GM21367 (cell line): ENCODE measurements around the gene CFAP57.

Source experiments
- ATAC-seq: cut with Tn5 transposase; IDR thresholded peaks from one replicate; pipeline ENCODE4 v1.9.1; 2021; ENCODE audit not compliant: unreplicated experiment

CFAP57 gene

DNA sequence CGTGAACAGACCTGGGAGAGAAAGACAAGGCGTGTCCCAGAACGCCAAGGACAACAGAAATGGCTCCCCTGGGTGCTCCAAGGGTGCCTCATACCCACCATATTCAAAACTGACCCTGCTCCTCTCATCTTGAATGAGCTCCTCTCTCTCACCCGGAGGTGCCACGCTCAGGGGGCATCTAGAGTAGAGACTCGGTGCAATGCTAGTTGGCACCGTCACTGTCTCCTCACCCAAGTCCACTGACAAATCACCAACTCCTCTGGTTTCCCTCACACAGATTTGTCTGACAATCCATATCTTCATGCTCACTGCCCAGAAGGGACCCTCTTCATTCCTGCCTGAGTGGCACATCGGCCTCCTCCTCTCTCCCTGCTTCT lies 102.7 kb downstream of the CFAP57 start:
- ATAC-seq, result no peak

GRCh38 chr1:43275826-43276620 lies 103.9 kb downstream of the CFAP57 start:
- no peak for ATAC-seq

DNA sequence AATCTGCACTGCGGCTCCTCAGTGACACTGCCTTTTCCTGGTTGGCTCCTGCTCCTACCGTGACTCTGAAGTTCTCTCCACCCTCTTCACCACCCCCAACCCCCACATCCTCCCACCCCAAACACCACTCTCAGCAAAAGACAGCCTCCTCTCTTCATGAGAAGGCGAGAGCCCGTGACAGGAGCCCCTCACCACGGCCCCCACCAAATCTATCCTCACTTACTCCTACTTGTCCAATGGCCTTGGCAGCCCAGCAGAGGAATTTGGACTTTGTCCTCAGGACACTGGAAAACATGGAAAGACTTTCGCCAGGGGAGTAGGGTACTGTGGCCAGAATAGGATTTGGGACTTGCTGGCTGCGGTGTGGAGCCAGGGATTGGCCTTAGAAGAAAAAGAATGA lies 104.5 kb downstream of the CFAP57 start:
- no peak for ATAC-seq

DNA sequence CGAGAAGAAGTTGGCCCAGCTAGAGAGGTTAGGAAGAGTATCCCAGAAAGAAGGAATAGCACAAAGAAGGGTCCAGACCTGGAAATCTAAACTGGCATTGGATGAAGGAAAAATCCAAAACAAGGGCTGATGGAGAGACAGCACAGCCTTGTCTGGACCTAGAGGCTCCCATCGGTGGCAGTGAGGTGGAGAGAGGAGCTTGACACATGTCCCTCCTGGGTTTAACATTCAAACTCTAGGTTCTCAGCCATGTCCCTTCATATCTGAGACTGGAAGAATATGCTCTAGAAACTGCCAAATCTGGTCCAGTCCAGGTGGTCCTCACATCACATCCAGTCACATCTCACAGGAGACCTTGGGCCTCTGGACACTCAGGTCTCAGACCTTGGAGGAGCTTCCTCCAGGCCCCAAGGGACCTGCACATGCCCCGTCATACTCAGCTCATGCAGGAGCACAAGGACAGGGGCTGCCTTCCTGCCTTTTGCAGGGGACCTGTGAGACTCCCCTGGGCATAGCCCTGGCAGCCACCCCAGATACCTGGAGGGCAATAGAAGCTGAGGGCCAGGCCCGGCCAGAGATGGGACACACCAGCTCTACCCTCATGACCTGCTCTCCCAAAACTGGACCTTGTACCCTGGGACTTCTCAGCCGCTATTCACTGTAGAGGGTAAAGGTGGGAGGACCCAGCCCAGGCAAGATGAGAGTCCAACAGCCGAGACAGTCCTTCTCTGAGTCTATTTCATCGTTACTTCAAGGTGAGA lies 105.2 kb downstream of the CFAP57 start:
- ATAC-seq, result no peak

- ATAC-seq, result no peak
Measured at GRCh38 chr1:43279161-43279560, 107.0 kb downstream of the CFAP57 start.

DNA sequence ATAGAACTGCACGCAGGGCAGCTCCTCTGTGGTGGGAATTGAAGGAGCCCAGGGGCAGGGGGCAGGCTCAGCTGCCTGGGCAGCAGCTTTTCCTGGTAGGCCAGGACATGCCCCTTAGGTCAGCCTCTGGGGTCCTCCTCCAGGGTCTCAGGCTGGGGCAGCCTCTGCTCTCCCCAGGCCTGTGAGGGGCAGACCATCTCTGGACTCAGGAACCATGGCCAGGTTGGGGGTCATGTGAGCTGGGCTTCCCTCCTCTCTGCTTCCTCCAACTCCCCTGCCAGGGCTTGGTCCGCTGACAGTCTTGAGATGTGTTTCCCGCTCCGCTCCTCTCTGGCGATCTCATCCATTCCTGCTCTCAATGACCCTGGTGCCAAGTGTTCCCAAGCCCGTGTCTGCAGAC lies 107.5 kb downstream of the CFAP57 start:
- no peak for ATAC-seq

DNA sequence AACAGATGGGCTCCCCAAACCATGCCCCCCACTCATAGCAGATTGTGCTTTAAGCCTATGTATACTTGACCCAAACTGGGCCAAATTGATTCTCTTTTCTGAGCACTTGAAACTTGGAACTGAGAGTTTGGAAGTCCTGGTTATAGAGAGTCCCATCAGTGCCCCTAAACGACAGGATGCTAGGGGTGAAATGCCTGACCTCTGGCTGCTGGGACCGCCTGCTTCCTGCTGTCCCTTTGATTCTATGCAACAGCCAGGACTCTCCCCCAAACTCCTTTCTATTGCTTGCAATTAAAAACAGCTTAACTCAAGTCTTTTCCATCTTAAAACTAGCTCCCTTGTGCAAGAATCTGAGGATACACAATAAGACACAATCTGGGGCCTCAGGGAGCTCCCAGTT lies 108.6 kb downstream of the CFAP57 start:
- ATAC-seq, result no peak

- ATAC-seq, result no peak
Measured at GRCh38 chr1:43282220-43283195, 110.4 kb downstream of the CFAP57 start.

GRCh38 chr1:43284065-43284464 lies 111.9 kb downstream of the CFAP57 start:
- ATAC-seq, result no peak

GRCh38 chr1:43284546-43285110 lies 112.5 kb downstream of the CFAP57 start:
- no peak for ATAC-seq

DNA sequence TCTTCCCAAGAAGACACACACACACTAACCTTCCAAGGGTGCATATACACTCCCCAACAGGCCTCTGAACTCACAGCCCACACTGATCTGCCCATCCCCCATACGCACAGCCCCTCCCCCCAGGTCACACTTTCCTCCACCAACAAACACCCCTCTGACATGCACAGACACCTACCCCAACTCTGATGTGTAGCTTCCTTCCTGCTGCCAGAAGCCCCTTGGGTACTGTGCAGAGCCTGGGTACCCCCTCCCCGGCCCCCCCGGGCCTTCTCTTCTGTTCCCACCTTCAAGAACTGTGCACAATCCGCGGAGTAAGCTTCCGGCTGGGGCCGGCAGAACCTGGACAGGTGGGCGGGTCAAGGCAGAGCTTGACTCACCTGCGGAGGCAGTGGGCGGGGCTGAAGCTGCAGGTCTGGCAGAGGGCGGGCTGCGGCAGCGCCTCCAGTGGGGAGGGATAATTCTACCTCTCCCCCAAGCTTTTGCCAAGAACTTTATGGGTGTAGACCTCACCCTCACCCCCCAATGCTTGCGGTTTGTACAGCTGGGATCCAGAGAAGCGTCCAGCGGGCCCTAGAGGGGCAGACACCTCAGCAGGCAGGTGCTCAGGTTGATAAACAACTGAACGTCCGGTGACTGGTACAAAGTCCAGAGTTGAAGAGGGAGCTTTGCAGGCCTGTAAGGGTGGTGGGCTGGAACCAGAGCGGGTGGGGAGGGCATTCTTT lies 113.3 kb downstream of the CFAP57 start, which contains the start of gene C1orf210:
TSS of gene C1orf210 (minus strand) at position 313 of the 722 bp plus-strand sequence. CDS start 2,311 bp downstream, outside the sequence.
- no peak for ATAC-seq

DNA sequence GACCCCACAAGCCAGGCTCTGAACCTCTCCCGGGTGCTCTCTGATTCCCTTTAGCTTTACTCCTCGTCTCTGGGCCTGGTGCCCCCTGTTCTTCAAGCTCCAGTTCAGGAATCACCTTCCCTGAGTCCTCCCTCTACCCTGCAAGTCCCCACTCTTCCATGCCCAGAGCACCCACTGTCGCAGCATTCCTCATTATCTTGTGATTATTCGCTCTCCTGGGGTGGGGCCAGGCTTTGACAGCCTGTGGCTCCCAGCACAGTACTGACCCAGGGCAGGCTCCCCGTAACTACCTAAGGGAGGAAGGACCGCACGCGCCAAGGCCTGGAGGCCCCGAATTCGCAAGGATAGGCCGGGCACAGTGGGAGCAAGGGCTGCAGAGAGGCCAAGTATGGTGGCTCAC lies 114.0 kb downstream of the CFAP57 start:
- no peak for ATAC-seq

DNA sequence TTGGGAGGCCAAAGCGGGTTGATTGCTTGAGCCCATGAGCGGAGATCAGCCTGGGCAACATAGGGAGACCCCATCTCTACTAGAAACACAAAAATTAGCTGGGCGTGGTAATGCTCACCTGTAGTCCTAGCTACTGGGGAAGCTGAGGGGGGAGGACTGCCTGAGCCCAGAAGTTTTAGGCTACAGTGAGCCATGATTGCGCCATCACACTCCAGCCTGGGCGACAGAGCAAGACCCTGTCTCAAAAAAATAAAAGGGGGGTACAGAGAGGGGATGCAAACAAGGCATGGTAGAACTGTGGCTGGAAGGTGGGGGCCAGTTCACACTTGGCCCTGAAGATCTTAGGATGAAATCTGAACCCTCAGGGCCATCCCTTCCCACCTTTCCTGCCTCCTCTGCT lies 114.4 kb downstream of the CFAP57 start:
- ATAC-seq, result no peak

DNA sequence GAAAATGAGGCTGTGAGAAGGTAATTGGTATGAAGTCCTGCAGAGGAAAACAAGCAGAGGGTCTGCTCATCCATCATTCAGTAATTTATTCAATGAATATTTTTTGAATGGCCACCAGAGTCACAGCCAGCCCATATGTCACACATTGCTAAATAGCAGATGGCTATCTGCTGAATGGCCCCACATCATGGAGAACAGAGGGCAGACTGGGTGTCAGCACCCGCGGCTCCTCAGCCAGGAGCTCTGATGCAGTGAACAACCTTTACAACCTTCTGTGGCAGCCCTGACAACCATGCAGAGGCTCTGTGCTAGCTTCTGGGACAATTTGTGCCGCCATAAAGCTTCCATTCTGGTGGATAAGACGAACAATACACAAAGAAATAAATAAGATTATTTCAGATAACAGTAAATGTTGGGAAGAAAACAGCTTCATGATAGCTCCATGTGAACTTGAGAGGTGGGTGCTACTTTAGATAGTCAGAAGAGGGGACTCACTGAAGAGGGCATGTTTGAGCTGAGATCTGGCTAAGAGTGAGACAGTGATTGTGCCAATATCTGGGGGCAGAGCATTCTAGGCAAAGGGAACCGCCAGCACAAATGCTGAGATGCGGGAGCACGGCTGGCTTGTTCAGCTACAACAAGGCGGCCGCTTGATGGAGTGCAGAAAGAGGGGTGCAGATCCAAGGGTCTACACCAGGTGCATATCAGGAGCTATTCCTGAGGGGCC lies 116.1 kb downstream of the CFAP57 start:
- ATAC-seq, result no peak

DNA sequence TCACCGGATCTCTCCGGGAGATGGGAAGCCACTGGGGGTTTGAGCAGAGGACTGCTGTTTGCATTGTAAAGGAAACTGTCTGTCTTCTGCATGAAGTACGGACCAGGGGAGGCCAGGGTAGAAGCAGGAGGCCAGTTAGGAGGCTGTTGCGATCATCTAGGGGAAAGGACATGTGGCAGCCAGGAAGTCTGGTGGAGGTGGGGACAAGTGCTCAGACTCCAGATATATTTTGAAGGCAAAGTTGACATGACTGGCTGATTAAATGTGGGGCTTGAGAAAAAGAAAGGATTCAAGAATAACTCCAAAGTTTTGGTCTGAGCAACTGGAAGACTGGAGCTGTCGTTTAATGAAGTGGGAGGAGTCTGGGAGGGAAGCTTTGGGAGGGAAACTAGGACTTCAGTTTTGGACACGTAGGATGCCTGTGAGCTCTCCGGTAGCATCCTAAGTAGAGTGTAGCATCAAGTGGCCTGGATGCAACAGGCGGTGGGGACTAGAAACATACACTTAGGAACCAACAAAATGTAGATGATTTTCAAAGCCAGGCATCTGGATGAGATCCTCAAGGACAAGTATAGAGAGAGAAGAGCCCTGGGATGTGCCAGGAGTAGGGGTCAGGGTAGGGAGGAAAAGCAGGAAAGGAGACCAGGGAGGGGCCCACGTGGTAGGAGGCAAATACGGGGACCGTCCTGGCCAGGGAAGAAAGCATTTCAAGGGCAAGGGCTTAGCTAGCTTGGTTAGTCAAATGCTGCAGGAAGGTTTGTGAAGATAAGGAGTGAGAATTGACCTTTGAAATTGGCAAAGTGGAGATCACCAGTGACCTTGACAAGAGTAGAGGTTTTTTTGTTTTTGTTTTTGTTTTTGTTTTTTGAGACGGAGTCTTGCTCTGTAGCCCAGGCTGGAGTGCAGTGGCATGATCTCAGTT lies 116.9 kb downstream of the CFAP57 start:
- no peak for ATAC-seq

GRCh38 chr1:43292216-43292615 lies 120.1 kb downstream of the CFAP57 start:
- ATAC-seq, result no peak

- no peak for ATAC-seq
Measured at GRCh38 chr1:43292679-43293078, 120.5 kb downstream of the CFAP57 start.

- no peak for ATAC-seq
Measured at GRCh38 chr1:43293176-43293575, 121.0 kb downstream of the CFAP57 start.
